HL-60 (cell line): ENCODE results near the gene PRDM5.

Experiments used
- CTCF ChIP-seq: IDR thresholded peaks from one replicate; pipeline ENCODE4 v1.5.1; 2011; ENCODE audit warnings: low read length, control low read depth, inconsistent platforms; ENCODE audit not compliant: insufficient read depth
- POLR2AphosphoS5 ChIP-seq: IDR thresholded peaks from 2 replicates; pipeline ENCODE4 v1.6.1; 2012; ENCODE audit warnings: low read depth

GRCh38 chr4:120886191-120886590 lies 36.3 kb downstream of the PRDM5 start:
- TF ChIP-seq POLR2AphosphoS5 (no peak), CTCF (no peak)
